DMS53 (cell line): ENCODE measurements around the gene ICA1.

Experiments used
- DNase-seq: peaks from one replicate; lab custom pipeline; 2025; lab: John Stamatoyannopoulos, UW

Gene ICA1

GRCh38 chr7:8228068-8228467 is 33.9 kb downstream of the ICA1 start:
- no peak for DNase-seq

GRCh38 chr7:8227261-8227660 is 34.7 kb downstream of the ICA1 start:
- DNase-seq = no peak

- DNase-seq = no peak
Measured at GRCh38 chr7:8226501-8226900, 35.5 kb downstream of the ICA1 start.

- no peak for DNase-seq
Measured at GRCh38 chr7:8221567-8221966, 40.4 kb downstream of the ICA1 start.

- DNase-seq = no peak
Measured at GRCh38 chr7:8221101-8221495, 40.9 kb downstream of the ICA1 start.

- no peak for DNase-seq
Measured at GRCh38 chr7:8220376-8221100, 41.4 kb downstream of the ICA1 start.

GRCh38 chr7:8217200-8218068 is 44.5 kb downstream of the ICA1 start:
- DNase-seq = peak; percentile 85

- DNase-seq = no peak
Measured at GRCh38 chr7:8216334-8216690, 45.7 kb downstream of the ICA1 start.

GRCh38 chr7:8215648-8216333 is 46.2 kb downstream of the ICA1 start:
- DNase-seq = no peak

GRCh38 chr7:8214244-8214824 is 47.6 kb downstream of the ICA1 start:
- no peak for DNase-seq

GRCh38 chr7:8213381-8213780 is 48.6 kb downstream of the ICA1 start:
- no peak for DNase-seq

GRCh38 chr7:8212638-8213037 is 49.3 kb downstream of the ICA1 start:
- DNase-seq = no peak

GRCh38 chr7:8211725-8212096 is 50.3 kb downstream of the ICA1 start:
- DNase-seq = no peak

GRCh38 chr7:8210845-8211724 is 50.9 kb downstream of the ICA1 start:
- no peak for DNase-seq

GRCh38 chr7:8209353-8209752 is 52.6 kb downstream of the ICA1 start:
- DNase-seq = no peak

GRCh38 chr7:8208816-8209215 is 53.2 kb downstream of the ICA1 start:
- no peak for DNase-seq

GRCh38 chr7:8206956-8207355 is 55.0 kb downstream of the ICA1 start:
- no peak for DNase-seq

- DNase-seq = no peak
Measured at GRCh38 chr7:8205537-8205936, 56.4 kb downstream of the ICA1 start.

GRCh38 chr7:8205031-8205387 is 57.0 kb downstream of the ICA1 start:
- DNase-seq = no peak

- no peak for DNase-seq
Measured at GRCh38 chr7:8204339-8205030, 57.5 kb downstream of the ICA1 start.

GRCh38 chr7:8201846-8202441 is 60.0 kb downstream of the ICA1 start:
- no peak for DNase-seq
